Stomach (tissue), 9 donors: ENCODE results near the gene GRIP1. TPM values are rescaled to one million over a fixed set of nuclear protein-coding genes. Genes with fewer than 3 reads are reported as not detected.

Experiments
- DNase-seq, 2 donors: peaks; one replicate each; pipeline versions ENCODE4 v3.0.0 to v3.0.0-alpha.2; 2013 to 2019
- H3K27ac ChIP-seq, 5 donors: fragments of 200-600 bp in 4 of 5; sonication (generic) in 4 of 5; one replicate each; pipeline ENCODE4 v1.5.1; 2013 to 2019; ENCODE audit warnings: mild to moderate bottlenecking in 1 of 5, moderate library complexity in 1 of 5
- H3K27me3 ChIP-seq, 3 donors: fragments of 200-600 bp; sonication (generic); one replicate each; pipeline ENCODE4 v1.5.1; 2017 to 2019; ENCODE audit warnings: mixed run types in 1 of 3
- H3K36me3 ChIP-seq, 4 donors: fragments of 200-600 bp; sonication (generic); 1 replicate in 3 of 4; 2 replicates in 1 of 4; pipeline ENCODE4 v1.5.1; 2016 to 2019
- H3K4me1 ChIP-seq, 4 donors: fragments of 200-600 bp; sonication (generic); one replicate each; pipeline ENCODE4 v1.5.1; 2016 to 2019
- H3K4me3 ChIP-seq, 4 donors: fragments of 200-600 bp; sonication (generic) in 3 of 4; one replicate each; pipeline ENCODE4 v1.5.1; 2016 to 2019; ENCODE audit warnings: mild to moderate bottlenecking in 1 of 4
- H3K9me3 ChIP-seq, 4 donors: fragments of 200-600 bp; sonication (generic); one replicate each; pipeline ENCODE4 v1.5.1; 2016 to 2019
- CTCF ChIP-seq, 7 experiments: fragments of 450-650 bp in 4 of 7; fragments of 200-600 bp in 3 of 7; sonication (generic) in 3 of 7; IDR thresholded peaks; one replicate each; pipeline ENCODE4 v1.5.1; 2016 to 2019; ENCODE audit warnings: antibody characterized with exemption in 7 of 7, control low read depth in 2 of 7, mild to moderate bottlenecking in 1 of 7
- EP300 ChIP-seq: sonication (generic); formaldehyde crosslinking; IDR thresholded peaks from one replicate; pipeline ENCODE4 v1.6.1; 2017; ENCODE audit warnings: antibody characterized with exemption
- POLR2A ChIP-seq, 4 donors: fragments of 450-650 bp; IDR thresholded peaks; one replicate each; pipeline ENCODE4 v1.6.1; 2016; ENCODE audit warnings: antibody characterized with exemption in 4 of 4, control low read depth in 2 of 4, mild to moderate bottlenecking in 1 of 4, moderate library complexity in 1 of 4
- POLR2AphosphoS5 ChIP-seq, 3 donors: sonication (generic); formaldehyde crosslinking; IDR thresholded peaks; one replicate each; pipeline ENCODE4 v1.6.1; 2016; ENCODE audit warnings: antibody characterized with exemption in 3 of 3
- WGBS, 5 donors: extraction: QIAGEN DNeasy Blood & Tissue Kit in 3 of 5; methylation state at CpG; one replicate each; pipeline versions ENCODE4 v1.1.5 to v1.1.7; 2013 to 2018; 5-methylcytosine and 5-hydroxymethylcytosine counted together
- intact Hi-C: fragments of 100-400 bp; cut with DNase I; formaldehyde crosslinking; loops from one replicate; pipeline ENCODE4 v1.15.1; 2023; ENCODE audit warnings: low total_unique reads
- polyA plus RNA-seq, 3 donors: library from polyadenylated mRNA; stranded (reverse); fragments of 200-250 nt; gene quantifications; one replicate each; pipeline ENCODE4 v1.2.3, GENCODE V29; 2013
- total RNA-seq, 5 donors: library from RNA; depleted of rRNA; stranded (reverse); fragments of >200 nt; gene quantifications; one replicate each; pipeline versions ENCODE4 v1.1.0 to v1.2.3, GENCODE V29; 2014 to 2016
- donor health status: healthy with polysubstance abuse.
- donor health status: Bipolar disorder and iron deficiency.
- donor health status: healthy.

The GRIP1 gene
- total and polyA plus RNA-seq, 8 donors, result 0.31 to 8.8 (median 4.4) TPM; not detected in 1

GRCh38 chr12:66600903-66601302 is 78.0 kb downstream of the GRIP1 start:
- Histone ChIP-seq H3K9me3 (no peaks in the 10 kb centered on the region), H3K27ac (no peak overlapping the region), H3K4me1 (peaks cover 0 to 5% (median 2%) of the 10 kb centered on the region in 4 donors), H3K36me3 (no peaks in the 10 kb centered on the region), H3K27me3 (no peaks in the 10 kb centered on the region), H3K4me3 (no peak overlapping the region)
- WGBS, 5 donors, result 77 to 90% (median 82%) methylated on average over 2 of the region's 2 CpGs
- intact Hi-C loops, result no loop called here
- TF ChIP-seq POLR2A (IDR thresholded peaks at IDR 0.05) (no peak), POLR2AphosphoS5 (IDR thresholded peaks at IDR 0.05) (no peak), CTCF (IDR thresholded peaks at IDR 0.05) (no peak), EP300 (no peak)
- DNase-seq, result no peak

GRCh38 chr12:66599816-66600215 is 79.1 kb downstream of the GRIP1 start:
- no peaks in the 10 kb centered on the region for H3K9me3 ChIP-seq
- intact Hi-C loops, result no loop called here
- no peaks in the 10 kb centered on the region for H3K36me3 ChIP-seq
- no peak for TF ChIP-seq POLR2AphosphoS5 (IDR thresholded peaks at IDR 0.05)
- no peak for TF ChIP-seq EP300
- TF ChIP-seq POLR2A (IDR thresholded peaks at IDR 0.05), result no peak
- no peak for TF ChIP-seq CTCF (IDR thresholded peaks at IDR 0.05)
- peaks cover 0 to 5% (median 2%) of the 10 kb centered on the region in 4 donors for H3K4me1 ChIP-seq
- no peak overlapping the region for H3K27ac ChIP-seq
- DNase-seq, result no peak
- 15 to 41% (median 35%) methylated on average over 1 of the region's 1 CpG for WGBS, 5 donors
- no peak overlapping the region for H3K4me3 ChIP-seq
- no peaks in the 10 kb centered on the region for H3K27me3 ChIP-seq

GRCh38 chr12:66598608-66599007 is 80.3 kb downstream of the GRIP1 start:
- Histone ChIP-seq H3K4me3 (no peak overlapping the region), H3K4me1 (peaks cover 0 to 5% (median 2%) of the 10 kb centered on the region in 4 donors), H3K9me3 (no peaks in the 10 kb centered on the region), H3K27ac (no peak overlapping the region), H3K36me3 (no peaks in the 10 kb centered on the region), H3K27me3 (no peaks in the 10 kb centered on the region)
- TF ChIP-seq POLR2AphosphoS5 (IDR thresholded peaks at IDR 0.05) (no peak), EP300 (no peak)
- intact Hi-C loops, result no loop called here
- no peak for DNase-seq
- 61 to 83% (median 73%) methylated on average over 2 of the region's 2 CpGs for WGBS, 5 donors

- 78 to 89% (median 84%) methylated on average over 4 of the region's 4 CpGs for WGBS, 5 donors
- no peak for TF ChIP-seq EP300
- TF ChIP-seq CTCF (IDR thresholded peaks at IDR 0.05), result no peak
- TF ChIP-seq POLR2A (IDR thresholded peaks at IDR 0.05), result no peak
- no peak for TF ChIP-seq POLR2AphosphoS5 (IDR thresholded peaks at IDR 0.05)
- no peaks in the 10 kb centered on the region for H3K27me3 ChIP-seq
- no peaks in the 10 kb centered on the region for H3K9me3 ChIP-seq
- intact Hi-C loops, result no loop called here
- H3K27ac ChIP-seq, result no peak overlapping the region
- peaks cover 0 to 5% (median 2%) of the 10 kb centered on the region in 4 donors for H3K4me1 ChIP-seq
- H3K36me3 ChIP-seq, result no peaks in the 10 kb centered on the region
- DNase-seq, result no peak
- no peak overlapping the region for H3K4me3 ChIP-seq
Observed at GRCh38 chr12:66598079-66598478, 80.8 kb downstream of the GRIP1 start.

- Histone ChIP-seq H3K9me3 (no peaks in the 10 kb centered on the region), H3K27ac (no peak overlapping the region), H3K4me1 (peaks cover 0 to 5% (median 2%) of the 10 kb centered on the region in 4 donors), H3K36me3 (no peaks in the 10 kb centered on the region), H3K27me3 (no peaks in the 10 kb centered on the region), H3K4me3 (no peak overlapping the region)
- no peak for DNase-seq
- no peak for TF ChIP-seq POLR2A (IDR thresholded peaks at IDR 0.05)
- no peak for TF ChIP-seq CTCF (IDR thresholded peaks at IDR 0.05)
- no peak for TF ChIP-seq POLR2AphosphoS5 (IDR thresholded peaks at IDR 0.05)
- no peak for TF ChIP-seq EP300
- WGBS, 5 donors, result 56 to 78% (median 70%) methylated on average over 2 of the region's 2 CpGs
- intact Hi-C loops, result no loop called here
Observed at GRCh38 chr12:66596199-66596598, 82.7 kb downstream of the GRIP1 start.
